HG03469 (cell line): ENCODE data around the gene LHFPL2.

Experiments
- ATAC-seq: cut with Tn5 transposase; IDR thresholded peaks from one replicate; pipeline ENCODE4 v1.9.1; 2021; ENCODE audit warnings: mild to moderate bottlenecking, moderate library complexity, moderate number of reproducible peaks; ENCODE audit not compliant: unreplicated experiment

LHFPL2 gene

GRCh38 chr5:78527054-78527859 is 121.3 kb downstream of the LHFPL2 start:
- ATAC-seq: no peak

DNA sequence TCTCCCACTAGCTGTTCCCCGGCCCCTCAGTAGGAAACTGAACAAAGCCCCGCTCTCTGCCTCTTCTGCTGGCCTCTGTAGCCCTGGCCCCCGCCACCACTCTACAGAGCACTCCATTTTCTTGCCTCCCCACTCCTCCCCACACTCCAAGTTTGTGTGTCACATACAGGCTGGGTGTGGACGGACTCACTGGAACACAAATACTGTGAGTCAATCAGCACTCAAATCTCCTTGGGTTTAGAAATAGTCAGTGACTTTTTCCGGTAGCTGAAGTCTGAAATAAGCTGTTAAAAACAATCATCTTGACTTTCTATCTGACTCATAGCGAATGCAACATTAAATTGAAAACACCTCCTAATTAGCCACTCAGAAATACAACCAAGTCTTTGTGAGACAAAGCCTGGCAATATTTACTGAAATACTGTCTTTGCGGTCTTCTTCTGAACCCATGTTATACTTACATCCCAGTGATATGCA is 122.5 kb downstream of the LHFPL2 start:
- no peak for ATAC-seq

GRCh38 chr5:78523314-78524193 is 125.0 kb downstream of the LHFPL2 start:
- ATAC-seq: no peak

GRCh38 chr5:78522476-78523260 is 125.9 kb downstream of the LHFPL2 start:
- ATAC-seq: no peak

DNA sequence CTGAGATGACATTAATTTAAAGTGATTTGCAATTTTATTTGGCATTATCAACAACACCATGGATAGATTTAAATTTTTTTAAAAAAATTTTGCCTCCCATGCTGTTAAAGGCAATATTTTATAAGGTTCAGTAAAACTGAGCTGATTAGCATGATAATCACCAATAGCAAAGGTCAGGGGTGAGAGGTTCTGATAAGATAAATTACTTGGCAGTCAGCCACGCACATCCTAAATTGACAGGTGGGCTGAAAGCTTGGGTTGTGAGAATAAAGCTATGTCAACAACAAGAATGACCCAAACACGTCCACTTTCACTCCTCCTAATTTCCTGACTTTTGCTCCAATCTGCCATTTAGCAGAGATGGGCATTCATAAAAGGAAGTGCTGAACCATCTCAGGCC is 127.1 kb downstream of the LHFPL2 start:
- ATAC-seq: no peak

GRCh38 chr5:78519198-78519941 is 129.2 kb downstream of the LHFPL2 start:
- ATAC-seq: no peak

DNA sequence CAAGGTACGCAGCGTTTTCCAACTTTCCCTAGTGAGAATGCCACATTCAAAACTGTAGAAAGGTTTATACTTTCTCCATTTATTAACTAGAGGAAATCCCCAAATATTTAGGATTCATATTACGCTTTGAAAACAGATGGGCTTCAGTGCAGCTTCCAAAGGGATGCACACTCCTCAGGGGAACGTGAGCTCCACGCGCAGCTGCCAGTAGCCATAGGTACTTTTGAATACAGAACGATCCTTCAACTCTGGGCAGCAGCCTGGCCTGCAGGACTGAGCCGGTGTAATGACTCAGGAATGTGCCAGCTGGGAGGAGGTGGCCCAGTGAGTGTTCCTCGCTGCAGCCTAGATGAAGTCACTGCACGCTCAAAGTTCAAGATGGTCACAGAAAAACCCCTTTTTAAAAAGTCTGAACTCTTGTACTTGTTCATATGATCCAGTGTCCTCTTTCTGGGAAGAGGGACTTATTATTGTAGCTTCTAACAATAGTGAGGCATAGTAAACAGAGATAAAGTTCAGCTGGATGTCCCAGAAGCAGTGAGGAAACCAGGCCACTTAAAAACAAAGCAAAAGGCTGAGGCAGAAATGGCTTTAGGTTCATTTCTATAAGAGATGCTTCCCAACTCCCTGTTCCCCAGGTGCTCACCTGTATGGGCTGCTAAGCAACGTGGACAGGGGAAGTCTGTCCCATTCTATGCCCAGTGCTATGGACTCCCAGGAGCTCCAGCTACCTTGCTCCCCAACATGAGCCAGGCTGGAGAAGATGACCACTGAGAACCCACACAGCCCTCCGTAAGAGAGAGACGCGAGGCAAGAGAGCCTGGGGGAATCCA is 130.0 kb downstream of the LHFPL2 start:
- ATAC-seq: no peak

DNA sequence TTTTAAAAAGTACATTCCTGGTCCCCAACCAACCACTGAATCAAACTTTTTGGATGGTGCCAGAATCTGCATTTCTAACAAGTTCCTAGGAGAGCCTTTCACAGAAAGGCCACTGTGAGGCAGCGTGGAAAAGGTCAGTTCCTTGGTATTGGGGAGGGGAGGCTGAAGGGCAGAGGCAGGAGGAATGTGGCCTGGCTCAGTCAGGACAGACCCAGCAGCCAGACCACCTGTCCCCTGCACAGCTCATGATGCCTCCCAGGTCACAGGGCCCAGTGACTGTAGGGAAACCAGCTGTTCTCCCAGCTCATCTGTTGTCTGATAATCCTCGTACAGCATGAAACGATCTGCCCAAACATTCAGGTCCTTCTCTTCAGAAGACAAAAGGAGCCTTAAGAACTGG is 132.9 kb downstream of the LHFPL2 start:
- no peak for ATAC-seq

DNA sequence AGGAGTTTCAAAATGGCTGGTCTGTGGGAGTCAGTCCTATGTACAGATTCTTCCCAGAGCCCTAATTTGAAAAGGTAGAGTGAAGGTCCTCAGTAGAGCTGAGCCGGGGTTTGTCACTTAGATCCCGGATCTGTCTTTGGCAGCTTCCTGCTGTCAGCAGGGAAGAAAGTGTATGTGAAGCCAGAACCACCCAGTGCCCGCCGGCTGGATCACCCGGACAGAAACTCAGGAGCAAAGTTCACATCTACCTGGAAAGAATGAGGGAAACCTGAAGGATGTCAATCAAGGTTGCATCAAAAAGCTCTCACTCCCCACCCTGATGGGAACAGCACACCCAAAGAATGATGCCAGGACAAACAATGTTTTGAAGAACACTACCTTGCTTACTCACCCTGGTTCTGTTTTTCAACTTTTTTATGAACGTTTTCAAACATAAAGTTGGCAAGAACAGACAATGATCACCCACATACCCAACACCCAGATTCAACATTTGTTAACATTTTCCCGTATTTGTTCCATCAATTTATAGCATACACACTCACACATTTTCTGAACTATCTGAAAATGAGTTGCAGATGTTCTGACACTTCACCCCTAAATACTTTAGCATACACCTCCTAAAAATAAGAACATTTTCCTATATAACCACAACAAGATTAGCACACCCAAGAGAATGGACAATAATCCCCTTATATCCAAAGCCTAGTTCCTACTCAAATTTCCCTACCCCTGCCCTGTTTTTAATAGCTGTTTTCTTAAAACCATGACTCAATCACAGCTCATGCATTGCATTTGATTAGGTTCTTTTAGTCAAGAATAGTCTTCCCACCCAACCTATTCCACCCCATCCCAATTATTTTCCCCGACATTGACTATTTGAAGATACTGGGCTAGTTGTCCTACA is 133.9 kb downstream of the LHFPL2 start:
- no peak for ATAC-seq

DNA sequence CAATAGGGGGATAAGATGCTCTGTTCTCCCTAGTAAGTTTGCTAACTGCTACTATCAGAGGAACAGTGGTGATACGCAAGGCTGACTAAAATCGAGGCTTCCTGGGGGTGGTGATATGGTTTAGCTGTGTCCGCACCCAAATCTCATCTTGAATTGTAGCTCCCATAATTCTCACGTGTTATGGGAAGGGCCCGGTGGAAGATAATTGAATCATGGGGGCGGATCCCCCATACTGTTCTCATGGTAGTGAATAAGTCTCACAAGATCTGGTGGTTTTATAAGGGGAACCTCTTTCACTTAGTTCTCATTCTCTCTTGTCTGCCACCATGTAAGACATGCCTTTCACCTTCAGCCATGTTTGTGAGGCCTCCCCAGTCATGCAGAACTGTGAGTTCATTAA is 135.1 kb downstream of the LHFPL2 start:
- ATAC-seq: no peak

DNA sequence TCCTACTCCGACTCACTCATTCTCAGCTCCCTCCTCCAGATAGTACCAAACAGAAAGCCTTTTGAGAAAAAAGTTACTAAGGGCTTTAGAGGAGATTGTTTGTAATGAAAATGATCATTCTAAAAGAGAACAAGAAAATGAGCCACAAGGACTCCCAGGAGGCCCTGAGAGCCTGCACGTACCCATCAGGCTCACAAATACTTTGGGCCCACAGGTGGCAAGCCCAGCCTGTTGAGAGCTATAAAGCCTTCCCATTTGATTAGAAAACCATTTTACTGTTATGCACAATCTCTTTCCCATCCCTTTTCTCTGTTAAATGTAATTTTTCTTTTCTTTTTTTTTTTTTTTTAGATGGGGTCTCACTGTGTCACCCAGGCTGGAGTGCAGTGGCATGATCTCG is 136.1 kb downstream of the LHFPL2 start:
- ATAC-seq: no peak

DNA sequence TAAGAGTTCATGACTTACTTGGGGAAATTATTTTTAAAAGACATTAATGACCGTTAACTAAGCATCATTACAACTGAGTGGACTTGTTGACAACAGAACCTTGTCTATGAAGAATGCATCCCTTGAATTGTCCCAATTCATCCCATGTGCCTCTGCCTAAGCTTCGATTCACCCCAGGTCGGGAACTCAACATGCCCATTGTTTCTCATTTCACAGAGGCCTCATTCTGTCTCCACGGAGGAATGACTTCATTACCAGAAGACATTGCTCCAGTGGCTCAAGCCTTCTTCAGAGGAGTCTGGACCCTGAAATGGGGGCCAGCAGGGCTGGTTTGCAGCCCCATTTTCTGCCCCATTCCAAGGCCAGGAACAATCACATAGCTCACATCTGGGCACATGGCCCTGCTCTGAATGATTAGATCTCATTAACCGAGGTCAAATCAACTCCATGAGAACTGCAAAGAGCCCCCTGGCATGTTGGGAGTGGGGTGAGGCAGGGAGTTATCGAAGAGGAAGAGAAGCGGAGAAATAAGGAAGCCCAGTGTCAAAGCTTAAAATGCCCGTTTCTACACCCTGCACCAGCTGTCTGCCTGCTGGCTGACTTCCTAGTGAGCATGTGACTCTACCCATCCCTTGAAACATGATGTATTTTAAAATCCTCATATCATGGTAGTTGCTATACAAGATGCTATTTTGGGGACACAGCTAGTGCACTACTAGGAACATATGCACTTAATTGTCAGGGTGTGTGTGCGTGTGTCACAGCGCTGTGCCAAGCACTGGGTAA is 137.3 kb downstream of the LHFPL2 start:
- no peak for ATAC-seq

- peak; percentile 42 for ATAC-seq
Measured at GRCh38 chr5:78509884-78510769, 138.4 kb downstream of the LHFPL2 start.

DNA sequence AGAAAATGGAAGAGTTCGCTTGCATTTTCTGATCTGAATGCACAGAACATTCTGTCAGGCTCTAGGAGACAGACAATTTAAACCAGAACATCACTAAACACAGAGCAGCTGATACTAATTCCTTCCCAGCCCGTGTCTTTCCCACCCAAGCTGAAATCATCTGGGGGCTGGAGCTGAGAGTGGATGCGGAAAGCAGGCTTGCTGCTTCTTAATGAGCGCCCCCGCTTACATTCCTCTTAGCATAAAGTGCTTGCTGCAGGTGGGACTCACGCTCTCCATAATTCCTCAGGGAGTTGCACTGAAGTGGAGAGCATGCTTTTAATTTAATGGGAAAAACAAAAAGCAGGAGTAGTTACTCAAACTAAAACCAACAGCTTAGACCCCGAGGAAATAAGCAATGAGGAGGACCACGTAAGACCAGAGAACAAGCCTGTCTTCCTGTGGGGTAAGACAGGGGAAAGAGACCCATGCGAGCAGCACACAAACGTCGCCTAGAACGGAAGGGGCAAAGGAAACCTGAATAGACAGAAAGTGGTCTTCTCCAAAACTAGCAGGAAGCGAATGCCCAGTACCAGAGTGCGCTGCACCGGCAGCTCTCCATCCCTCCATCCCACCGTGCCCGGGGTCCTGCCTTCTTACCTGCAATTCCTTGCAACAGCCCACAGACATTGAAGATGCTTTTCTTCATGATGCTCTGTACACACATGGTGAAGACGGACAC is 139.3 kb downstream of the LHFPL2 start:
- ATAC-seq: no peak

DNA sequence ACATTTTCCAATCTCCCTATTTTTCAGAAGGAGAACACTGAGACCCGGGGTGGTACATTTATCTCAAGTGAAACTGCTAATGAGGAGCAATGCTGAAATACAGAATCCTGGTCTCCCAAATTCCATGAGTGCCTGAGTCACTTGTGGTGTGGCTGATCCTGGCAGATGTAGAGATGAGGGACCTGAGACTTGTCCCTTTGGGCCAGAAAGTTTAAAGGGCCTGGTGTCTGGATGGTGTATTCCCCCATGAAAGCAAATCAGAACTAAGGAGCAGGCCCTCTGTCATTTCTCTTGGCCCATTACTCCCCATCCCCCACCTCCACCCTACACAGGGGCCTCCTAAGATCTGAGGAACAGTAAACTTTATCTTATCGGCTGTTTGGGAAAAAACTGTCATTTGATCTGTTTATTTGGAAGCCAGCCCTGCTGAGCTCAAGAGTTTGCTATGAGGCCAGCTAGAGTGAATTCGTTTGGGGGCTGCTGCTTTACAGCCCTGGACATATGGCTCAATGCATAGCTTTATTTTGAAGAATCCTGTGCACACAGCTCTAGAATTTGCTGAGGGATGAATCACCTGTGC is 140.3 kb downstream of the LHFPL2 start:
- ATAC-seq: no peak

GRCh38 chr5:78507531-78507930 is 141.0 kb downstream of the LHFPL2 start:
- ATAC-seq: no peak
